GM21381 (cell line): ENCODE data around the gene ANKRD63.

Source experiments
- ATAC-seq: cut with Tn5 transposase; IDR thresholded peaks from one replicate; pipeline ENCODE4 v1.9.1; 2021; ENCODE audit warnings: mild to moderate bottlenecking, moderate library complexity; ENCODE audit not compliant: unreplicated experiment

ANKRD63 gene

GRCh38 chr15:40245666-40246450 lies 37.0 kb downstream of the ANKRD63 start:
- no peak for ATAC-seq

- no peak for ATAC-seq
These were observed 37.8 kb downstream of the ANKRD63 start for GRCh38 chr15:40244961-40245523.

- ATAC-seq: no peak
These were observed 39.6 kb downstream of the ANKRD63 start for GRCh38 chr15:40243126-40243810.

- ATAC-seq: no peak
These were observed 40.3 kb downstream of the ANKRD63 start for GRCh38 chr15:40242601-40243000.

GRCh38 chr15:40242213-40242599 lies 40.7 kb downstream of the ANKRD63 start:
- no peak for ATAC-seq

GRCh38 chr15:40241269-40242212 lies 41.3 kb downstream of the ANKRD63 start:
- ATAC-seq: no peak

- no peak for ATAC-seq
These were observed 42.1 kb downstream of the ANKRD63 start for GRCh38 chr15:40240619-40241221.

GRCh38 chr15:40239693-40240618 lies 42.9 kb downstream of the ANKRD63 start:
- no peak for ATAC-seq

- ATAC-seq: no peak
These were observed 43.5 kb downstream of the ANKRD63 start for GRCh38 chr15:40239404-40239692.

GRCh38 chr15:40238532-40239403 lies 44.1 kb downstream of the ANKRD63 start, which contains the start of gene PAK6:
PAK6 (plus strand) TSS chr15:40239063; CDS start chr15:40264786, 25,723 bp downstream.
- ATAC-seq: no peak

GRCh38 chr15:40235201-40235885 lies 47.5 kb downstream of the ANKRD63 start:
- no peak for ATAC-seq

GRCh38 chr15:40234783-40235182 lies 48.1 kb downstream of the ANKRD63 start:
- no peak for ATAC-seq

GRCh38 chr15:40233727-40234577 lies 48.9 kb downstream of the ANKRD63 start:
- ATAC-seq: no peak

GRCh38 chr15:40232625-40233070 lies 50.2 kb downstream of the ANKRD63 start:
- ATAC-seq: no peak
